Measurements from ENCODE around the gene MAN1C1. TPM values are rescaled to one million over a fixed set of nuclear protein-coding genes. Genes with fewer than 3 reads are reported as not detected.
"Not testable (repeated sequence)": the region's sequence is repeated elsewhere in the genome, so short reads cannot be mapped to it uniquely, and the experiment has no call there.

The MAN1C1 gene
- total RNA-seq, 1 experiment from 2014 or later: 1.5 TPM

DNA sequence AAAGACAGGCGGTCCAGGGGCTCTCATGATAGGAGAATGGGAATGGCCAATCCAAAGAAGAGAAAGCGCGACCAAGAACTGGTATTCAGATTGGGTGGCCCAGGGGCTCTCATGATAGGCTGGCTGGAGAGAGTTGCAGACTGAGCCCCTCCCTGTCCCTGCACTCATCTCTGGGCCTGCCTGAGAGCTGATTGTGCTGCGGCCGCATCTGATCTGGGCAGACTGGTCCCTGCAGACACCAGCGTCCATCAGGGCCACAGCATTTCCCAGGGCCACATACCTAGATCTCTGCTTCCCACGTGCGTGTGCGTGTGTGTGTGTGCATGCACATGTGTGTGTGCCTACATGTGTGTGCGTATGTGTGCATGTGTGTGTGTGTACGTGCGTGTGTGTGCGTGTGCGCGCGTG is 30.4 kb upstream of the MAN1C1 start:
- Histone ChIP-seq H3K36me3 (ENCODE audit: control insufficient read depth, insufficient read depth, low read length) (no peaks in the 10 kb centered on the region), H3K4me3 (ENCODE audit: low read depth in 2 of 2, low read length in 2 of 2) (no peak overlapping the region), H3K27me3 (ENCODE audit: control insufficient read depth, insufficient read depth, low read length) (no peaks in the 10 kb centered on the region), H3K27ac (ENCODE audit: low read length) (no peak overlapping the region), H3K9me3 (ENCODE audit: control insufficient read depth, insufficient read depth, low read depth, low read length) (no peaks in the 10 kb centered on the region), H3K4me1 (ENCODE audit: control insufficient read depth, insufficient read depth, low read length) (no peaks in the 10 kb centered on the region)
- in situ Hi-C loops (cut with HindIII; ENCODE audit: low pct_unique_long_range_greater_than_20kb, low sequenced_read_pairs): no loop called here
- TF ChIP-seq, protein P1, sequence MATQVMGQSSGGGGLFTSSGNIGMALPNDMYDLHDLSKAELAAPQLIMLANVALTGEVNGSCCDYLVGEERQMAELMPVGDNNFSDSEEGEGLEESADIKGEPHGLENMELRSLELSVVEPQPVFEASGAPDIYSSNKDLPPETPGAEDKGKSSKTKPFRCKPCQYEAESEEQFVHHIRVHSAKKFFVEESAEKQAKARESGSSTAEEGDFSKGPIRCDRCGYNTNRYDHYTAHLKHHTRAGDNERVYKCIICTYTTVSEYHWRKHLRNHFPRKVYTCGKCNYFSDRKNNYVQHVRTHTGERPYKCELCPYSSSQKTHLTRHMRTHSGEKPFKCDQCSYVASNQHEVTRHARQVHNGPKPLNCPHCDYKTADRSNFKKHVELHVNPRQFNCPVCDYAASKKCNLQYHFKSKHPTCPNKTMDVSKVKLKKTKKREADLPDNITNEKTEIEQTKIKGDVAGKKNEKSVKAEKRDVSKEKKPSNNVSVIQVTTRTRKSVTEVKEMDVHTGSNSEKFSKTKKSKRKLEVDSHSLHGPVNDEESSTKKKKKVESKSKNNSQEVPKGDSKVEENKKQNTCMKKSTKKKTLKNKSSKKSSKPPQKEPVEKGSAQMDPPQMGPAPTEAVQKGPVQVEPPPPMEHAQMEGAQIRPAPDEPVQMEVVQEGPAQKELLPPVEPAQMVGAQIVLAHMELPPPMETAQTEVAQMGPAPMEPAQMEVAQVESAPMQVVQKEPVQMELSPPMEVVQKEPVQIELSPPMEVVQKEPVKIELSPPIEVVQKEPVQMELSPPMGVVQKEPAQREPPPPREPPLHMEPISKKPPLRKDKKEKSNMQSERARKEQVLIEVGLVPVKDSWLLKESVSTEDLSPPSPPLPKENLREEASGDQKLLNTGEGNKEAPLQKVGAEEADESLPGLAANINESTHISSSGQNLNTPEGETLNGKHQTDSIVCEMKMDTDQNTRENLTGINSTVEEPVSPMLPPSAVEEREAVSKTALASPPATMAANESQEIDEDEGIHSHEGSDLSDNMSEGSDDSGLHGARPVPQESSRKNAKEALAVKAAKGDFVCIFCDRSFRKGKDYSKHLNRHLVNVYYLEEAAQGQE (IDR thresholded peaks at IDR 0.05; ENCODE audit: insufficient read depth in 1 of 2, low read depth in 2 of 2, low read length in 1 of 2): no peak
- TF ChIP-seq, protein P2, sequence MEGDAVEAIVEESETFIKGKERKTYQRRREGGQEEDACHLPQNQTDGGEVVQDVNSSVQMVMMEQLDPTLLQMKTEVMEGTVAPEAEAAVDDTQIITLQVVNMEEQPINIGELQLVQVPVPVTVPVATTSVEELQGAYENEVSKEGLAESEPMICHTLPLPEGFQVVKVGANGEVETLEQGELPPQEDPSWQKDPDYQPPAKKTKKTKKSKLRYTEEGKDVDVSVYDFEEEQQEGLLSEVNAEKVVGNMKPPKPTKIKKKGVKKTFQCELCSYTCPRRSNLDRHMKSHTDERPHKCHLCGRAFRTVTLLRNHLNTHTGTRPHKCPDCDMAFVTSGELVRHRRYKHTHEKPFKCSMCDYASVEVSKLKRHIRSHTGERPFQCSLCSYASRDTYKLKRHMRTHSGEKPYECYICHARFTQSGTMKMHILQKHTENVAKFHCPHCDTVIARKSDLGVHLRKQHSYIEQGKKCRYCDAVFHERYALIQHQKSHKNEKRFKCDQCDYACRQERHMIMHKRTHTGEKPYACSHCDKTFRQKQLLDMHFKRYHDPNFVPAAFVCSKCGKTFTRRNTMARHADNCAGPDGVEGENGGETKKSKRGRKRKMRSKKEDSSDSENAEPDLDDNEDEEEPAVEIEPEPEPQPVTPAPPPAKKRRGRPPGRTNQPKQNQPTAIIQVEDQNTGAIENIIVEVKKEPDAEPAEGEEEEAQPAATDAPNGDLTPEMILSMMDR (IDR thresholded peaks at IDR 0.05): no peak
- no peak for TF ChIP-seq SIN3A (IDR thresholded peaks at IDR 0.05; ENCODE audit: borderline replicate concordance, insufficient read depth, low read depth, low read length)
- TF ChIP-seq TCF7L2 (IDR thresholded peaks at IDR 0.05; ENCODE audit: low read depth, low read length): no peak
- TF ChIP-seq POLR2AphosphoS5 (IDR thresholded peaks at IDR 0.05; ENCODE audit: low read depth, low read length): no peak
- ChIA-PET CTCF (no interaction called here), POLR2A (no interaction called here)
- DNase-seq (ENCODE audit: low read depth, low spot score) (no peak), ATAC-seq (no peak)
- intact Hi-C loops (cut with micrococcal nuclease; ENCODE audit: unreplicated experiment): no loop called here
- no TSS peak for BruUV-seq (replicated peaks)

DNA sequence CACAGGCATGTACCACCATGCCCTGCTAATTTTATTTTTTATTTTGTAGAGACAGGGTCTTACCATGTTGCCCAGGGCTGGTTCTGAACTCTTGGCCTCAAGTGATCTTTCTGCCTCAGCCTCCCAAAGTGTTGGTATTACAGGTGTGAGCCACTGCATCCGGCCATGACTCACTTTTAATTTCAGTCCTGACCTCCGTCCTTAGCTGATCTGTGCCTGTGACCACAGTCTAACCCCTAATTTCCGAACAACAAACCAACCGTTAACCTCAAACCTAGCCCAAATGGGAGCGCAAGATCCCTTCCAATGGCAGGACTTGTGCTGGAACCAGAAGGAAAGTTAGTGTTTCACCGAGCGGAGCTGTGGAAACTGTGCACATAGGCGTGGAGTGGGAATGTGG is 29.3 kb upstream of the MAN1C1 start:
- ATAC-seq: no peak
- H3K9me3 ChIP-seq (ENCODE audit: control insufficient read depth, insufficient read depth, low read depth, low read length): no peaks in the 10 kb centered on the region
- CTCF ChIA-PET: no interaction called here
- intact Hi-C loops (cut with micrococcal nuclease; ENCODE audit: unreplicated experiment): no loop called here
- no peaks in the 10 kb centered on the region for H3K27me3 ChIP-seq (ENCODE audit: control insufficient read depth, insufficient read depth, low read length)
- TF ChIP-seq, protein P2 (IDR thresholded peaks at IDR 0.05): no peak
- TF ChIP-seq, protein P1 (IDR thresholded peaks at IDR 0.05; ENCODE audit: insufficient read depth in 1 of 2, low read depth in 2 of 2, low read length in 1 of 2): no peak
- TF ChIP-seq SIN3A (IDR thresholded peaks at IDR 0.05; ENCODE audit: borderline replicate concordance, insufficient read depth, low read depth, low read length) (no peak), POLR2AphosphoS5 (IDR thresholded peaks at IDR 0.05; ENCODE audit: low read depth, low read length) (no peak)
- in situ Hi-C loops (cut with HindIII; ENCODE audit: low pct_unique_long_range_greater_than_20kb, low sequenced_read_pairs): no loop called here
- DNase-seq (ENCODE audit: low read depth, low spot score): no peak
- no peaks in the 10 kb centered on the region for H3K36me3 ChIP-seq (ENCODE audit: control insufficient read depth, insufficient read depth, low read length)
- no peaks in the 10 kb centered on the region for H3K4me1 ChIP-seq (ENCODE audit: control insufficient read depth, insufficient read depth, low read length)
- POLR2A ChIA-PET: no interaction called here
- BruUV-seq (replicated peaks): no TSS peak
- no peak overlapping the region for H3K27ac ChIP-seq (ENCODE audit: low read length)
- no peak overlapping the region for H3K4me3 ChIP-seq (ENCODE audit: low read depth in 2 of 2, low read length in 2 of 2)

DNA sequence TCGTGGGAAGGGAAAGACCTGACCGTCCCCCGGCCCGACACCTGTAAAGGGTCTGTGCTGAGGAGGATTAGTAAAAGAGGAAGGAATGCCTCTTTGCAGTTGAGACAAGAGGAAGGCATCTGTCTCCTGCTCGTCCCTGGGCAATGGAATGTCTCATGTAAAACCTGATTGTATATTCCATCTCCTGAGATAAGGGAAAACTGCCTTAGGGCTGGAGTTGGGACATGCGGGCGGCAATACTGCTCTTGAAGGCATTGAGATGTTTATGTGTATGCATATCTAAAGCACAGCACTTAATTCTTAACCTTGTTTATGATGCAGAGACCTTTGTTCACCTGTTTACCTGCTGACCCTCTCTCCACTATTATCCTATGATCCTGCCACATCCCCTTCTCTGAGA is 28.4 kb upstream of the MAN1C1 start:
- DNase-seq (ENCODE audit: low read depth, low spot score); CTCF ChIA-PET; H3K4me3 ChIP-seq (ENCODE audit: low read depth in 2 of 2, low read length in 2 of 2); H3K36me3 ChIP-seq (ENCODE audit: control insufficient read depth, insufficient read depth, low read length); intact Hi-C loops (cut with micrococcal nuclease; ENCODE audit: unreplicated experiment); H3K27me3 ChIP-seq (ENCODE audit: control insufficient read depth, insufficient read depth, low read length); BruUV-seq (replicated peaks); in situ Hi-C loops (cut with HindIII; ENCODE audit: low pct_unique_long_range_greater_than_20kb, low sequenced_read_pairs); H3K9me3 ChIP-seq (ENCODE audit: control insufficient read depth, insufficient read depth, low read depth, low read length); H3K4me1 ChIP-seq (ENCODE audit: control insufficient read depth, insufficient read depth, low read length); ATAC-seq; H3K27ac ChIP-seq (ENCODE audit: low read length); POLR2A ChIA-PET: not testable (repeated sequence)

DNA sequence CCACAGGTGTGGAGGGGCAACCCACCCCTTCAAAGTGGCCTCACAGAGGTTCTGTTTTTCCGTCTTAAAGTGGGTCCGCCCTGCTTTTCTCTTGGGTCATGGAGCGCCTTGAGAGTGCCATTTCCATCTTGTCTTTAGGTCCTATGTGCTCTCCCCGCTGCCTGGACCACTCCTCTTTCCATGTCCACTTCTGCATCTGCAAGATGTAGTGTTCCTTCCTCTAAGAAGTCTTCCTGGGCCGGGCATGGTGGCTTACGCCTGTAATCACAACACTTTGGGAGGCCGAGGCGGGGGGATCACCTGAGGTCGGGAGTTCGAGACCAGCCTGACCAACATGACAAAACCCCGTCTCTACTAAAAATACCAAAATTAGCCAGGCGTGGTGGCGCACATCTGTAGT is 27.8 kb upstream of the MAN1C1 start:
- H3K36me3 ChIP-seq (ENCODE audit: control insufficient read depth, insufficient read depth, low read length); H3K27me3 ChIP-seq (ENCODE audit: control insufficient read depth, insufficient read depth, low read length); BruUV-seq (replicated peaks); H3K4me3 ChIP-seq (ENCODE audit: low read depth in 2 of 2, low read length in 2 of 2); CTCF ChIA-PET; in situ Hi-C loops (cut with HindIII; ENCODE audit: low pct_unique_long_range_greater_than_20kb, low sequenced_read_pairs); DNase-seq (ENCODE audit: low read depth, low spot score); POLR2A ChIA-PET; ATAC-seq; H3K27ac ChIP-seq (ENCODE audit: low read length); H3K4me1 ChIP-seq (ENCODE audit: control insufficient read depth, insufficient read depth, low read length); intact Hi-C loops (cut with micrococcal nuclease; ENCODE audit: unreplicated experiment); H3K9me3 ChIP-seq (ENCODE audit: control insufficient read depth, insufficient read depth, low read depth, low read length): not testable (repeated sequence)
